Measurements from ENCODE around the gene RASSF1.

The RASSF1 gene

GRCh38 chr3:50374363-50375257, 34.0 kb upstream of the RASSF1 start:
- no peak overlapping the region for H3K4me3 ChIP-seq (ENCODE audit: low read depth, low read length)
- TF ChIP-seq, protein P1, sequence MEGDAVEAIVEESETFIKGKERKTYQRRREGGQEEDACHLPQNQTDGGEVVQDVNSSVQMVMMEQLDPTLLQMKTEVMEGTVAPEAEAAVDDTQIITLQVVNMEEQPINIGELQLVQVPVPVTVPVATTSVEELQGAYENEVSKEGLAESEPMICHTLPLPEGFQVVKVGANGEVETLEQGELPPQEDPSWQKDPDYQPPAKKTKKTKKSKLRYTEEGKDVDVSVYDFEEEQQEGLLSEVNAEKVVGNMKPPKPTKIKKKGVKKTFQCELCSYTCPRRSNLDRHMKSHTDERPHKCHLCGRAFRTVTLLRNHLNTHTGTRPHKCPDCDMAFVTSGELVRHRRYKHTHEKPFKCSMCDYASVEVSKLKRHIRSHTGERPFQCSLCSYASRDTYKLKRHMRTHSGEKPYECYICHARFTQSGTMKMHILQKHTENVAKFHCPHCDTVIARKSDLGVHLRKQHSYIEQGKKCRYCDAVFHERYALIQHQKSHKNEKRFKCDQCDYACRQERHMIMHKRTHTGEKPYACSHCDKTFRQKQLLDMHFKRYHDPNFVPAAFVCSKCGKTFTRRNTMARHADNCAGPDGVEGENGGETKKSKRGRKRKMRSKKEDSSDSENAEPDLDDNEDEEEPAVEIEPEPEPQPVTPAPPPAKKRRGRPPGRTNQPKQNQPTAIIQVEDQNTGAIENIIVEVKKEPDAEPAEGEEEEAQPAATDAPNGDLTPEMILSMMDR (IDR thresholded peaks at IDR 0.05; ENCODE audit: borderline replicate concordance, insufficient read depth, low read depth, low read length) = no peak

DNA sequence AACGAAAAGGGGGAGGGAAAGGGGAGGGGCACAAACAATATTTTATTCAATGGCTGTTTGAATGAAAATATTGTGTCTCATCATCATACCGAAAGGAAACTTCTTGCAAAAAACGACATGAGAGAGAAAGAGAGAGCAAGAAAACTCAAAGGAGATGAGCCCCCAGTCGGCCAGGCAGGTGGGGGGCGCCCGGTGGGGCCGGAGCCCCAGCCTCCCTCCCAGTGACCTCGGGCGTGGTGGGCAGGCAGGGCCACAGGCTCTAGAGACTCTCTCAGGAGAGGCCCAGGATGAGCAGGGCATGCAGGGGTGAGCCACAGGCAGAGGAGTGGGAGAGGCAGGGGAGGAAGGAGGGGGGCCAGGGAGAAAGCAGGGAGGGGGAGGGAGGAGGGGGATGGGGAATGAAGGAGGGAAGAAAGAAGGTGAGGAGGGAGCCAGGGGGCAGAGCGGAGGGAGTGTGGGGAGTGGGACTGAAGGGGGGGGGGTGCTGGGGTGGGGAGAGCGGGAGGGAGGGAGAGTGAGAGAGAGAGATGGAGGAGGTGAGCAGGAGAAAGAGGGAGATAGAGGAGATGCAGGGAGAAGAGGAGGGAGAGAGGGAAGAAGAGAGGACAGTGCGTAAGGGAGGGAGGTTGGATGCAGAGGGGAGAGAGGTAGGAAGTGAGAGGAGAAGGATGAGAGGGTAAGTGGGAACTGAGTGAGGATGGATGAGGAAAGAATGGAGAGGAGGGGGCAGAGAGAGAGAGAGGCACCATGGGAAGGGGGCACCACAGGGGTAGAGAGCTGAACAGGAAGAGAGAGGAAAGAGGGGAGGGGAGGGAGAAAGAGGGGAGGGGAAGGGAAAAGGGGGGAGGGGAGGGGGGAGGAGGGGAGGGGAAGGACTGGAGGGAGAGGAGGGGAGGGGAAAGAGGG, 32.8 kb upstream of the RASSF1 start:
- TF ChIP-seq, protein P1 (IDR thresholded peaks at IDR 0.05; ENCODE audit: borderline replicate concordance, insufficient read depth, low read depth, low read length) = no peak

GRCh38 chr3:50372349-50372748, 31.7 kb upstream of the RASSF1 start:
- TF ChIP-seq, protein P1 (IDR thresholded peaks at IDR 0.05; ENCODE audit: borderline replicate concordance, insufficient read depth, low read depth, low read length) = no peak
- no peak overlapping the region for H3K4me3 ChIP-seq (ENCODE audit: low read depth, low read length)

More for the DNA sequence above, 32.8 kb upstream of the RASSF1 start:
- H3K4me3 ChIP-seq (ENCODE audit: low read depth, low read length) = no peak overlapping the region

DNA sequence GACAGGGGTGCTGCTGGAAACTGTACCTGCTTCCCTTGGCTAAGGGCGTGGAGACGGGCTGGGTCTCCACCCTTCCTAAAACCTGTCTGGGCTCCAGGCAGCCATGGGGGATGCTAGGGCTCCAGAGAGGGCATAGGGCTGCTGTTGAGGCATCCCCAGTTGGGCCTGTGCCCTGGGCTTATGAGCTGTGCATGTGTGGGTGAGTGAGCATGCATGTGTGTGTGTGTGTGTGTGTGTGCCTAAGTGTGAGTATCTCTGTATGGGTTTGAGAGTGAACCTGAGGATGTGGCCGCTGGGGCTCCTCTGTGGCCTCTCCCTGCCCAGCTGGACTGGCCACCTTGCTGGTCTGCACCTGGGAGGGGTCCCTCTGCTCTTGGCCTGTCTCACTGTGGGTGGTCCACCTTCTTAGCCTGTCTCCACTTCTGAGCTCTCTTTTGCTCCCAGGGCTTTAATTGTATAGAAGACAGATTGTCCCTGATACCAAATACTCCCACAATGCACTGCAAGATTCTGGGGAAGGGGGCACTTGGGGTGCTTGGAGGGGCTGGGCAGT, 30.6 kb upstream of the RASSF1 start:
- no peak overlapping the region for H3K4me3 ChIP-seq (ENCODE audit: low read depth, low read length)
- TF ChIP-seq, protein P1 (IDR thresholded peaks at IDR 0.05; ENCODE audit: borderline replicate concordance, insufficient read depth, low read depth, low read length) = no peak

DNA sequence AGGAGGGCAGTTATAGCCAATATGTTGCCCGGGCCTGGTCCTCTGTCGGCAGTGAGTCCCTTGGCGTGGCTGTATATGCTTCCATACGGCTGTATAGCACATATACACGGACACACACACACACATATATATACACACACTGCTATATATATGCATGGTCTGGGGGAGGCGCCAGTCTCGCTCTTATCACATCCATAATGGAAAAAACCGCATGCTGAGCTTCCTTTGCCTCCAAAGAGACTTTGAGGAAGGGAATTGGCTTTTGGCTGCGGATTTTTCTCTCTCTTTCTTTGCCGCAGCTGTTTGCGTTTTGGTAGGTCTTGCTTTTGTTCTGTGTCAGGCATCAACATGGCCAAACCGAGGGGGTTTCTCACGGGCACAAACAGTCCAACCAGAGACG, 30.0 kb upstream of the RASSF1 start:
- no peak overlapping the region for H3K4me3 ChIP-seq (ENCODE audit: low read depth, low read length)
- TF ChIP-seq, protein P1 (IDR thresholded peaks at IDR 0.05; ENCODE audit: borderline replicate concordance, insufficient read depth, low read depth, low read length) = no peak

GRCh38 chr3:50369012-50369670, 28.5 kb upstream of the RASSF1 start:
- TF ChIP-seq, protein P1 (IDR thresholded peaks at IDR 0.05; ENCODE audit: borderline replicate concordance, insufficient read depth, low read depth, low read length) = no peak
- H3K4me3 ChIP-seq (ENCODE audit: low read depth, low read length) = no peak overlapping the region

Data from GM12875 (cell line).